GM12891 (cell line): ENCODE data around the gene COX6A2.

Experiments used
- POLR2A ChIP-seq: IDR thresholded peaks from 2 replicates; pipeline ENCODE4 v1.6.1; 2011; ENCODE audit warnings: low read depth, low read length, control low read depth
- POLR2AphosphoS5 ChIP-seq: IDR thresholded peaks from 2 replicates; pipeline ENCODE4 v1.6.1; 2011; ENCODE audit warnings: low read depth, low read length, control low read depth
- SPI1 ChIP-seq: IDR thresholded peaks from 2 replicates; pipeline ENCODE4 v1.6.1; 2011; ENCODE audit warnings: low read depth, low read length, control low read depth
- TAF1 ChIP-seq: IDR thresholded peaks from 2 replicates; pipeline ENCODE4 v1.6.1; 2011; ENCODE audit warnings: low read depth, low read length, control low read depth

GRCh38 chr16:31452631-31453106 lies 24.5 kb upstream of the COX6A2 start:
- no peak for TF ChIP-seq SPI1
- TF ChIP-seq POLR2A = no peak
- TF ChIP-seq POLR2AphosphoS5 = no peak
- no peak for TF ChIP-seq TAF1
